ENCODE measurements around the gene SYTL1. TPM values are rescaled to one million over a fixed set of nuclear protein-coding genes. Genes with fewer than 3 reads are reported as not detected.

The SYTL1 gene
- total RNA-seq, 2 donors from 2014 or later = 6.7 to 7.5 TPM

DNA sequence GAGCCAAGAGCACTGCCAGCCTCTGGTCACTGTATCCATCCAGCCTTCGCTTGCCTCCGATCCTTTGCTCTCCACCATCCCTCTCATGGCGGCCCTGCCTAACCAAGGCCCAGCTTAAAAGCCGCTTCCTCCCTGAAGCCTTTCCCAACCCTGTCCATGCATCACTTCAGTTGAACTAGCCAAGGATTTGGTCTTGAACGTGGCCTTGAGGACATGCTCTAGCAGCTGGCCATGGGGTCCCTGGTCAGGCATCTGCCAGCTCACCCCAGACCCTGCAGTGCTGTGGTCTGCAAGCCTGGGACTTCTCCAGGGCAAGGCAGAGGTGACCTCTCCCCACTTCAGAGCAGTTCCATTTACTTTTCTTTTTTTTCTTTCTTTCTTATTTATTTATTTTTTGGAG is 5.1 kb upstream of the SYTL1 start:
- TF ChIP-seq, protein P1, sequence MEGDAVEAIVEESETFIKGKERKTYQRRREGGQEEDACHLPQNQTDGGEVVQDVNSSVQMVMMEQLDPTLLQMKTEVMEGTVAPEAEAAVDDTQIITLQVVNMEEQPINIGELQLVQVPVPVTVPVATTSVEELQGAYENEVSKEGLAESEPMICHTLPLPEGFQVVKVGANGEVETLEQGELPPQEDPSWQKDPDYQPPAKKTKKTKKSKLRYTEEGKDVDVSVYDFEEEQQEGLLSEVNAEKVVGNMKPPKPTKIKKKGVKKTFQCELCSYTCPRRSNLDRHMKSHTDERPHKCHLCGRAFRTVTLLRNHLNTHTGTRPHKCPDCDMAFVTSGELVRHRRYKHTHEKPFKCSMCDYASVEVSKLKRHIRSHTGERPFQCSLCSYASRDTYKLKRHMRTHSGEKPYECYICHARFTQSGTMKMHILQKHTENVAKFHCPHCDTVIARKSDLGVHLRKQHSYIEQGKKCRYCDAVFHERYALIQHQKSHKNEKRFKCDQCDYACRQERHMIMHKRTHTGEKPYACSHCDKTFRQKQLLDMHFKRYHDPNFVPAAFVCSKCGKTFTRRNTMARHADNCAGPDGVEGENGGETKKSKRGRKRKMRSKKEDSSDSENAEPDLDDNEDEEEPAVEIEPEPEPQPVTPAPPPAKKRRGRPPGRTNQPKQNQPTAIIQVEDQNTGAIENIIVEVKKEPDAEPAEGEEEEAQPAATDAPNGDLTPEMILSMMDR (conservative IDR thresholded peaks at IDR 0.05) = no peak
- 83 to 93% methylated on average over 3 to 5 of the region's 5 CpGs for WGBS, 2 experiments (ENCODE audit: insufficient coverage in 1 of 2, insufficient read length in 1 of 2)
- no peak overlapping the region for H3K9ac ChIP-seq (ENCODE audit: extremely low read depth, low read length, poor library complexity, severe bottlenecking)
- no peak overlapping the region for H3K27ac ChIP-seq (ENCODE audit: low read depth, low read length)
- H3K4me3 Mint-ChIP-seq = no peak overlapping the region
- peaks cover 44% of the 10 kb centered on the region for H3K36me3 Mint-ChIP-seq (ENCODE audit: low read depth)
- no peaks in the 10 kb centered on the region for H3K4me1 ChIP-seq (ENCODE audit: control insufficient read depth, insufficient read depth, low read length)
- peak; percentile 41 for DNase-seq
- H3K9me3 ChIP-seq (ENCODE audit: control insufficient read depth, low read length) = no peaks in the 10 kb centered on the region
- H3K36me3 ChIP-seq (ENCODE audit: control insufficient read depth, insufficient read depth, low read length) = peaks cover 31% of the 10 kb centered on the region
- no peak overlapping the region for H3K4me3 ChIP-seq (ENCODE audit: low read length)
- no peaks in the 10 kb centered on the region for H3K9me3 Mint-ChIP-seq
- H3K4me1 Mint-ChIP-seq = peaks cover 16% of the 10 kb centered on the region
- H3K27me3 Mint-ChIP-seq (ENCODE audit: insufficient read depth) = no peaks in the 10 kb centered on the region
- no peak overlapping the region for H3K27ac Mint-ChIP-seq
- no peaks in the 10 kb centered on the region for H3K27me3 ChIP-seq (ENCODE audit: control insufficient read depth, insufficient read depth, low read length, poor library complexity, severe bottlenecking)

- Histone ChIP-seq H3K4me1 (ENCODE audit: control insufficient read depth, insufficient read depth, low read length) (no peaks in the 10 kb centered on the region), H3K4me3 (ENCODE audit: low read length) (no peak overlapping the region), H3K27ac (ENCODE audit: low read depth, low read length) (peak overlapping the region; percentile 3), H3K36me3 (ENCODE audit: control insufficient read depth, insufficient read depth, low read length) (peaks cover 13% of the 10 kb centered on the region), H3K9me3 (ENCODE audit: control insufficient read depth, low read length) (no peaks in the 10 kb centered on the region), H3K27me3 (ENCODE audit: control insufficient read depth, insufficient read depth, low read length, poor library complexity, severe bottlenecking) (no peaks in the 10 kb centered on the region), H3K9ac (ENCODE audit: extremely low read depth, low read length, poor library complexity, severe bottlenecking) (no peak overlapping the region)
- Mint-ChIP-seq H3K27me3 (ENCODE audit: insufficient read depth) (no peaks in the 10 kb centered on the region), H3K36me3 (ENCODE audit: low read depth) (peaks cover 25% of the 10 kb centered on the region), H3K9me3 (no peaks in the 10 kb centered on the region), H3K4me3 (no peak overlapping the region), H3K4me1 (peaks cover 27% of the 10 kb centered on the region), H3K27ac (peak overlapping the region; percentile 52)
- TF ChIP-seq, protein P1 (conservative IDR thresholded peaks at IDR 0.05) = no peak
- peak; percentile 50 for DNase-seq
- WGBS, 2 experiments (ENCODE audit: insufficient coverage in 1 of 2, insufficient read length in 1 of 2) = 84 to 88% methylated on average over 4 to 6 of the region's 6 CpGs
Observed at GRCh38 chr1:27338751-27339150, 3.1 kb upstream of the SYTL1 start.

GRCh38 chr1:27339213-27339612 is 2.6 kb upstream of the SYTL1 start:
- peak overlapping the region; percentile 3 for H3K27ac ChIP-seq (ENCODE audit: low read depth, low read length)
- H3K9ac ChIP-seq (ENCODE audit: extremely low read depth, low read length, poor library complexity, severe bottlenecking) = no peak overlapping the region
- WGBS, 2 experiments (ENCODE audit: insufficient coverage in 1 of 2, insufficient read length in 1 of 2) = 75 to 81% methylated on average over 5 of the region's 5 CpGs
- peaks cover 8% of the 10 kb centered on the region for H3K36me3 ChIP-seq (ENCODE audit: control insufficient read depth, insufficient read depth, low read length)
- H3K9me3 ChIP-seq (ENCODE audit: control insufficient read depth, low read length) = no peaks in the 10 kb centered on the region
- Mint-ChIP-seq H3K4me1 (peaks cover 27% of the 10 kb centered on the region), H3K27ac (peak overlapping the region; percentile 52), H3K36me3 (ENCODE audit: low read depth) (peaks cover 23% of the 10 kb centered on the region), H3K27me3 (ENCODE audit: insufficient read depth) (no peaks in the 10 kb centered on the region), H3K4me3 (no peak overlapping the region), H3K9me3 (no peaks in the 10 kb centered on the region)
- H3K4me3 ChIP-seq (ENCODE audit: low read length) = no peak overlapping the region
- TF ChIP-seq, protein P1 (conservative IDR thresholded peaks at IDR 0.05) = no peak
- no peaks in the 10 kb centered on the region for H3K27me3 ChIP-seq (ENCODE audit: control insufficient read depth, insufficient read depth, low read length, poor library complexity, severe bottlenecking)
- H3K4me1 ChIP-seq (ENCODE audit: control insufficient read depth, insufficient read depth, low read length) = no peaks in the 10 kb centered on the region
- DNase-seq = peak; percentile 55
